ENCODE measurements around the gene CNTNAP2. TPM values are rescaled to one million over a fixed set of nuclear protein-coding genes. Genes with fewer than 3 reads are reported as not detected.

CNTNAP2 gene
- total and polyA plus RNA-seq, 3 donors from 2014 or later = 4.3 to 6.1 (median 4.4) TPM

DNA sequence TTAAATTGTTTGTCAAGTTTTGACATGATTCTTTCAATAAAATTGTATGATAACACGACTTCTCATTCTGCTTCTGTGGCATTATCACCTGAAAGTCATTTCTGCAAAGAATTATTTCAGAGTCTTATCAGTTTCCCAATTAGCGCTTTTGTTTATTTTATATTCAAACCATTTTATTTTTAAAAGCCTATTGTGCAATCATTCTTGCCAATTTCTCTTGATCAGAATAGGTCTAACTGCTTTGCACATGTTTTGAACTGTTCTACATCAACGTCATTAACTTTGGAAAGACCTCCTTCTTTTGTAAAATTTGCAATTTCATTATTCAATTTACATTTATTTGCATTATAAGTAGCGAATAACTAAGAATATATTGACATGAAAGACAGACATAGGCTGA, 758.1 kb downstream of the CNTNAP2 start:
- Histone ChIP-seq H3K9me3 (no peaks in the 10 kb centered on the region), H3K27me3 (no peaks in the 10 kb centered on the region), H3K4me1 (no peaks in the 10 kb centered on the region), H3K27ac (no peak overlapping the region), H3K4me3 (no peak overlapping the region), H3K36me3 (ENCODE audit: low read depth, missing control alignments) (no peaks in the 10 kb centered on the region)
- DNase-seq = no peak
- TF ChIP-seq CTCF (IDR thresholded peaks at IDR 0.05) (no peak), POLR2A (IDR thresholded peaks at IDR 0.05) (no peak)
- intact Hi-C loops (cut with DNase I; ENCODE audit: low total_unique reads) = no loop called here
- WGBS, 2 donors = 84 to 88% methylated on average over 4 of the region's 4 CpGs

- TF ChIP-seq CTCF (IDR thresholded peaks at IDR 0.05) (no peak), POLR2A (IDR thresholded peaks at IDR 0.05) (no peak)
- Histone ChIP-seq H3K9me3 (no peaks in the 10 kb centered on the region), H3K27me3 (no peaks in the 10 kb centered on the region), H3K4me3 (no peak overlapping the region), H3K4me1 (no peaks in the 10 kb centered on the region), H3K36me3 (ENCODE audit: low read depth, missing control alignments) (no peaks in the 10 kb centered on the region), H3K27ac (no peak overlapping the region)
- intact Hi-C loops (cut with DNase I; ENCODE audit: low total_unique reads) = no loop called here
- DNase-seq = no peak
- 78 to 81% methylated on average over 3 of the region's 3 CpGs for WGBS, 2 donors
Measured at GRCh38 chr7:146875237-146875785, 758.7 kb downstream of the CNTNAP2 start.

- Histone ChIP-seq H3K27me3 (no peaks in the 10 kb centered on the region), H3K4me1 (no peaks in the 10 kb centered on the region), H3K4me3 (no peak overlapping the region), H3K9me3 (no peaks in the 10 kb centered on the region), H3K27ac (no peak overlapping the region), H3K36me3 (ENCODE audit: low read depth, missing control alignments) (no peaks in the 10 kb centered on the region)
- TF ChIP-seq CTCF (IDR thresholded peaks at IDR 0.05) (no peak), POLR2A (IDR thresholded peaks at IDR 0.05) (no peak)
- intact Hi-C loops (cut with DNase I; ENCODE audit: low total_unique reads) = no loop called here
- no peak for DNase-seq
- WGBS, 2 donors = 55 to 57% methylated on average over 2 of the region's 2 CpGs
Measured at GRCh38 chr7:146875981-146876380, 759.4 kb downstream of the CNTNAP2 start.

GRCh38 chr7:146876411-146876810, 759.8 kb downstream of the CNTNAP2 start:
- Histone ChIP-seq H3K9me3 (no peaks in the 10 kb centered on the region), H3K36me3 (ENCODE audit: low read depth, missing control alignments) (no peaks in the 10 kb centered on the region), H3K4me3 (no peak overlapping the region), H3K27ac (no peak overlapping the region), H3K27me3 (no peaks in the 10 kb centered on the region), H3K4me1 (no peaks in the 10 kb centered on the region)
- no peak for DNase-seq
- TF ChIP-seq CTCF (IDR thresholded peaks at IDR 0.05) = no peak
- no peak for TF ChIP-seq POLR2A (IDR thresholded peaks at IDR 0.05)
- WGBS, 2 donors = 58 to 64% methylated on average over 3 of the region's 3 CpGs
- intact Hi-C loops (cut with DNase I; ENCODE audit: low total_unique reads) = no loop called here

DNA sequence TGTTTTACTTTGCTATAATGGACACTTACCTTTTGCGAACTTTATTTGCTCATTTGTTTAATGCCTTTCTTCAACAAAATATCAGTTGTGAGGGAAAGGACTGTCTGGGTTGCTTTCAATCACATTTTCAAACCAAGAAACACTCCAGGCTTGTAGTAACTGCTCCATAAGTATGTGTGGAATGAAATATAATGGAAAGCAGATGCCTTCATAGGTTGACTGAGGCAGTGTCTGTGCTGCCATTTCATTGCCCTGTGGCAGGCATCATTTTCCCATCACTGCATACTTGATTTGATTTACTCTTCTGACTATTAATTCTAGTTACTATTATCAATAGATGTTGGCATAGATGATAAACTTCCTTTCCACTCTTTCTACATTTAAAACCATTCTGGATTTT, 762.3 kb downstream of the CNTNAP2 start:
- H3K27ac ChIP-seq = no peak overlapping the region
- TF ChIP-seq CTCF (IDR thresholded peaks at IDR 0.05) (no peak), POLR2A (IDR thresholded peaks at IDR 0.05) (no peak)
- no peaks in the 10 kb centered on the region for H3K4me1 ChIP-seq
- H3K4me3 ChIP-seq = no peak overlapping the region
- no peaks in the 10 kb centered on the region for H3K27me3 ChIP-seq
- H3K36me3 ChIP-seq (ENCODE audit: low read depth, missing control alignments) = no peaks in the 10 kb centered on the region
- WGBS, 2 donors = 92 to 100% methylated on average over 1 of the region's 1 CpG
- no peaks in the 10 kb centered on the region for H3K9me3 ChIP-seq
- intact Hi-C loops (cut with DNase I; ENCODE audit: low total_unique reads) = no loop called here
- no peak for DNase-seq

Measured in testis (tissue), 3 donors.